H9 (cell line): ENCODE measurements around the gene QDPR. TPM values are rescaled to one million over a fixed set of nuclear protein-coding genes. Genes with fewer than 3 reads are reported as not detected.

Experiments
- DNase-seq: peaks from one replicate; pipeline ENCODE4 v3.0.0-alpha.2; 2017
- H2AFZ ChIP-seq: one replicate; pipeline ENCODE4 v1.6.1; 2013; ENCODE audit warnings: mild to moderate bottlenecking, low read length, control low read depth, moderate library complexity
- H2AK5ac ChIP-seq: 2 replicates; pipeline ENCODE4 v1.6.1; 2013; ENCODE audit warnings: low read length, control low read depth, mixed read lengths; ENCODE audit not compliant: insufficient read length
- H2BK120ac ChIP-seq: one replicate; pipeline ENCODE4 v1.6.1; 2013; ENCODE audit warnings: low read depth, mild to moderate bottlenecking, low read length, control low read depth, inconsistent platforms; ENCODE audit not compliant: poor library complexity, severe bottlenecking
- H2BK12ac ChIP-seq: 2 replicates; pipeline ENCODE4 v1.6.1; 2013; ENCODE audit warnings: low read length, control low read depth, mixed read lengths, low read depth; ENCODE audit not compliant: insufficient read length
- H2BK15ac ChIP-seq: 2 replicates; pipeline ENCODE4 v1.6.1; 2013; ENCODE audit warnings: low read depth, low read length, control low read depth
- H2BK20ac ChIP-seq: one replicate; pipeline ENCODE4 v1.6.1; 2013; ENCODE audit warnings: low read depth, mild to moderate bottlenecking, low read length, control low read depth, inconsistent platforms; ENCODE audit not compliant: poor library complexity, severe bottlenecking
- H2BK5ac ChIP-seq: 2 replicates; pipeline ENCODE4 v1.6.1; 2013; ENCODE audit warnings: low read length, control low read depth, mixed read lengths; ENCODE audit not compliant: insufficient read length
- H3K14ac ChIP-seq: 2 replicates; pipeline ENCODE4 v1.6.1; 2013; ENCODE audit warnings: low read length, control low read depth; ENCODE audit not compliant: insufficient read depth
- H3K18ac ChIP-seq: 2 replicates; pipeline ENCODE4 v1.6.1; 2013; ENCODE audit warnings: low read depth, mild to moderate bottlenecking, mixed read lengths, low read length, control low read depth; ENCODE audit not compliant: insufficient read length
- H3K23ac ChIP-seq: 2 replicates; pipeline ENCODE4 v1.6.1; 2013; ENCODE audit warnings: low read length, control low read depth, mixed read lengths, low read depth; ENCODE audit not compliant: insufficient read length
- H3K23me2 ChIP-seq: 2 replicates; pipeline ENCODE4 v1.6.1; 2013; ENCODE audit warnings: low read depth, mild to moderate bottlenecking, mixed read lengths, low read length, control low read depth; ENCODE audit not compliant: insufficient read length, poor library complexity, severe bottlenecking
- H3K27ac ChIP-seq: 2 replicates; pipeline ENCODE4 v1.5.1; 2013; ENCODE audit warnings: low read length, control low read depth, mixed read lengths, low read depth; ENCODE audit not compliant: insufficient read length
- H3K27me3 ChIP-seq: 2 replicates; pipeline ENCODE4 v1.6.1; 2013; ENCODE audit warnings: low read length, control low read depth, inconsistent platforms; ENCODE audit not compliant: insufficient read depth
- H3K4ac ChIP-seq: 2 replicates; pipeline ENCODE4 v1.6.1; 2013; ENCODE audit warnings: low read depth, mild to moderate bottlenecking, control low read depth, inconsistent platforms, low read length, moderate library complexity
- H3K4me1 ChIP-seq: 2 replicates; pipeline ENCODE4 v1.6.1; 2013; ENCODE audit warnings: low read length, control low read depth, inconsistent platforms; ENCODE audit not compliant: insufficient read depth
- H3K4me2 ChIP-seq: 2 replicates; pipeline ENCODE4 v1.6.1; 2013; ENCODE audit warnings: low read length, control low read depth, mixed read lengths; ENCODE audit not compliant: insufficient read length, insufficient read depth
- H3K56ac ChIP-seq: 2 replicates; pipeline ENCODE4 v1.6.1; 2013; ENCODE audit warnings: low read depth, mild to moderate bottlenecking, mixed read lengths, low read length, control low read depth; ENCODE audit not compliant: insufficient read length
- H3K79me1 ChIP-seq: 2 replicates; pipeline ENCODE4 v1.6.1; 2013; ENCODE audit warnings: low read depth, mild to moderate bottlenecking, moderate library complexity, low read length, control low read depth, inconsistent platforms; ENCODE audit not compliant: insufficient read depth, poor library complexity, severe bottlenecking
- H3K79me2 ChIP-seq: 2 replicates; pipeline ENCODE4 v1.6.1; 2013; ENCODE audit warnings: low read length, control low read depth, inconsistent platforms; ENCODE audit not compliant: insufficient read depth
- H3K9ac ChIP-seq: 2 replicates; pipeline ENCODE4 v1.6.1; 2013; ENCODE audit warnings: low read length, control low read depth, mixed read lengths; ENCODE audit not compliant: insufficient read length; ENCODE audit errors: extremely low read depth
- H3K9me3 ChIP-seq: one replicate; pipeline ENCODE4 v1.6.1; 2013; ENCODE audit warnings: low read depth, low read length, inconsistent platforms; ENCODE audit not compliant: control insufficient read depth
- H3T11ph ChIP-seq: one replicate; pipeline ENCODE4 v1.6.1; 2013; ENCODE audit warnings: mild to moderate bottlenecking, low read length, control low read depth, inconsistent platforms
- H4K20me1 ChIP-seq: one replicate; pipeline ENCODE4 v1.6.1; 2013; ENCODE audit not compliant: control insufficient read depth, insufficient read length, insufficient read depth
- H4K5ac ChIP-seq: 2 replicates; pipeline ENCODE4 v1.6.1; 2013; ENCODE audit warnings: low read depth, mild to moderate bottlenecking, mixed read lengths, low read length, control low read depth; ENCODE audit not compliant: insufficient read length
- H4K8ac ChIP-seq: replicated peaks from 2 replicates; pipeline ENCODE4 v1.6.1; 2013; ENCODE audit warnings: low read length, control low read depth, mixed read lengths, low read depth; ENCODE audit not compliant: insufficient read length
- H4K91ac ChIP-seq: 2 replicates; pipeline ENCODE4 v1.6.1; 2013; ENCODE audit warnings: low read depth, mild to moderate bottlenecking, moderate library complexity, mixed read lengths, low read length, control low read depth; ENCODE audit not compliant: insufficient read length
- H3K27ac Mint-ChIP-seq, 3 experiments: 2 replicates in 2 of 3; 3 replicates in 1 of 3; pipeline ENCODE4 v1.8.0; 2020 to 2021; ENCODE audit warnings: mixed read lengths in 3 of 3, mild to moderate bottlenecking in 1 of 3, moderate library complexity in 1 of 3
- H3K27me3 Mint-ChIP-seq: 2 replicates; pipeline ENCODE4 v1.8.0; 2021; ENCODE audit warnings: low read depth, mild to moderate bottlenecking, moderate library complexity, mixed read lengths
- H3K36me3 Mint-ChIP-seq, 3 experiments: 2 replicates in 2 of 3; 3 replicates in 1 of 3; pipeline ENCODE4 v1.8.0; 2020 to 2021; ENCODE audit warnings: low read depth in 3 of 3, mixed read lengths in 3 of 3; ENCODE audit not compliant: insufficient read depth in 1 of 3
- H3K4me1 Mint-ChIP-seq, 2 experiments: 2 replicates each; pipeline ENCODE4 v1.8.0; 2020; ENCODE audit warnings: mixed read lengths in 2 of 2
- H3K4me3 Mint-ChIP-seq, 2 experiments: 2 replicates in 1 of 2; 3 replicates in 1 of 2; pipeline ENCODE4 v1.8.0; 2020 to 2021; ENCODE audit warnings: mild to moderate bottlenecking in 2 of 2, mixed read lengths in 2 of 2, moderate library complexity in 1 of 2
- H3K9me3 Mint-ChIP-seq, 2 experiments: 2 replicates in 1 of 2; 3 replicates in 1 of 2; pipeline ENCODE4 v1.8.0; 2020; ENCODE audit warnings: mild to moderate bottlenecking in 2 of 2, mixed read lengths in 2 of 2, moderate library complexity in 1 of 2
- WGBS: extraction: QIAGEN DNeasy Blood & Tissue Kit; methylation state at CpG from one replicate; pipeline ENCODE4 v1.1.7; 2013; ENCODE audit warnings: missing lambda C conversion rate, low lambda C conversion rate, mixed read lengths; ENCODE audit not compliant: insufficient read length; ENCODE audit errors: extremely low coverage; 5-methylcytosine and 5-hydroxymethylcytosine counted together
- long read RNA-seq: library from polyadenylated mRNA; unstranded; transcript quantifications from one replicate; pipeline ENCODE4 v2.0.0, GENCODE V29; 2020
- total RNA-seq: library from RNA; stranded (reverse); gene quantifications from 2 replicates; pipeline ENCODE4 v1.2.1, GENCODE V29; 2021
- TF ChIP-seq, protein P1 (sequence below): fragments of 200-600 bp; sonication (generic); conservative IDR thresholded peaks from 3 replicates; pipeline ENCODE4 v1.8.0; 2021; ENCODE audit warnings: antibody characterized with exemption, mild to moderate bottlenecking

QDPR gene
- total RNA-seq: 23.5 and 24.4 TPM in 2 replicates
- long read RNA-seq, transcript QDPR-202 (6 exons, 1,278 nt): minor isoform, 6 of 183 reads
- long read RNA-seq, transcript QDPR-201 (7 exons, 1,648 nt): major isoform, 154 of 183 reads
- long read RNA-seq, partial matches to known transcripts: 4 of 183 reads
- long read RNA-seq, other reads (novel, unspliced or antisense): 11 of 183 reads

DNA sequence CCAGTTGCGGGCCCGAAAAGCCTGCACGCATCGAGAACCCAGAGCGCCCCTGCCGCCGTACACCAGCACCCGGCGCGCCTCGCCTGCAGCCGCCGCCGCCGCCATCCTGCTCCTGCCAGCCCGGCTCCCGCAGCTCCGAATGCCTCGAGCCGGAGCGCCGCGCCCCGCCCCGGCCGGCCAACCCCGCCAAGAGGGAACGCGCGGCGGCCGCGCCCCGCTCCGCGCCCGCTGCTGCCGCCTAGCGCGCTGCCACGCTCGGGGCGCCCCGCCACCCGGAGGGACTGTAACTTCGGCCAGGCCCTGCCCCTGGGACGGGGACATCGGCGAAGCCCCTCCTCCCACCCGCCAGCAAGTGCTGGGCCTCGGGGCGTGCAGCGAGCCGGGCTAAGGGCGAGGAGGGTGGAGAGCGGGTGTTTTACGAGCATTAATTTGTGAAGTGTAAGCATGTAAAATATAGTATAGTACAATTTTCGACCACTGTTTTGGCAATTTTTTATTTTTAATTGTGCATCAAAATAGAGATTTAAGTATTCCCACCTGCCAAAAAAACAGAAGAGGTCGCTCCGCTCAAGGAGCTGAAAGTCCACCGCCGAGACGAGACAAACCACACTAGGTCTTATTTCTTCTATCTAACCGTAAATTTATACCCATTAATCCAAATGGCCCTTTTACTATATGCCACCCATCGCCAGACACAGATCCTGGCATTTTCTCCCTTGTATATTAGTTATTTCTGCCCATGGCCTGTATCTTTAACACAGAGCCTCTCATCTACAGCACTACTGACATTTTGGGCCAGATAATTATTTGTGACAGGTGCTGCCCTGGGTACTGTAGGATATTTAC, at the start of gene QDPR:
Gene QDPR (minus strand): TSS at position 141 of the 846 bp plus-strand sequence. CDS start 36 bp downstream, at position 105.
- no peak within 1 kb of the TSS for H2AK5ac ChIP-seq
- peak within 1 kb of the TSS; percentile 62 for H3K9ac ChIP-seq
- H3K4me1 ChIP-seq: 0 out of 2 replicates have a peak, but pooled peaks cover 2% of the 10 kb centered on the region
- H3K9me3 ChIP-seq: no peaks in the 10 kb centered on the region
- no CpG with 5 or more reads among the region's 65 CpGs for WGBS
- H4K8ac ChIP-seq: no peak within 1 kb of the TSS
- H2AFZ ChIP-seq: no peak within 1 kb of the TSS
- H3T11ph ChIP-seq: no peak within 1 kb of the TSS
- H3K27ac ChIP-seq: no peak within 1 kb of the TSS
- no peak within 1 kb of the TSS for H4K5ac ChIP-seq
- peak; percentile 83 for DNase-seq
- peak within 1 kb of the TSS; percentile 88 to 90 for H3K4me3 Mint-ChIP-seq
- H2BK5ac ChIP-seq: no peak within 1 kb of the TSS
- no peaks in the 10 kb centered on the region; a peak in 1 of 5 replicates for H3K9me3 Mint-ChIP-seq
- no peak within 1 kb of the TSS for H3K27ac Mint-ChIP-seq
- H3K27me3 ChIP-seq: no peaks in the 10 kb centered on the region
- no peak within 1 kb of the TSS for H2BK12ac ChIP-seq
- H3K4me2 ChIP-seq: peak within 1 kb of the TSS; percentile 69
- no peaks in the 10 kb centered on the region for H3K79me1 ChIP-seq
- H3K4ac ChIP-seq: no peak within 1 kb of the TSS
- H3K27me3 Mint-ChIP-seq: peaks cover 57% of the 10 kb centered on the region
- H2BK120ac ChIP-seq: no peak within 1 kb of the TSS
- no peak within 1 kb of the TSS for H4K91ac ChIP-seq
- TF ChIP-seq, protein P1, sequence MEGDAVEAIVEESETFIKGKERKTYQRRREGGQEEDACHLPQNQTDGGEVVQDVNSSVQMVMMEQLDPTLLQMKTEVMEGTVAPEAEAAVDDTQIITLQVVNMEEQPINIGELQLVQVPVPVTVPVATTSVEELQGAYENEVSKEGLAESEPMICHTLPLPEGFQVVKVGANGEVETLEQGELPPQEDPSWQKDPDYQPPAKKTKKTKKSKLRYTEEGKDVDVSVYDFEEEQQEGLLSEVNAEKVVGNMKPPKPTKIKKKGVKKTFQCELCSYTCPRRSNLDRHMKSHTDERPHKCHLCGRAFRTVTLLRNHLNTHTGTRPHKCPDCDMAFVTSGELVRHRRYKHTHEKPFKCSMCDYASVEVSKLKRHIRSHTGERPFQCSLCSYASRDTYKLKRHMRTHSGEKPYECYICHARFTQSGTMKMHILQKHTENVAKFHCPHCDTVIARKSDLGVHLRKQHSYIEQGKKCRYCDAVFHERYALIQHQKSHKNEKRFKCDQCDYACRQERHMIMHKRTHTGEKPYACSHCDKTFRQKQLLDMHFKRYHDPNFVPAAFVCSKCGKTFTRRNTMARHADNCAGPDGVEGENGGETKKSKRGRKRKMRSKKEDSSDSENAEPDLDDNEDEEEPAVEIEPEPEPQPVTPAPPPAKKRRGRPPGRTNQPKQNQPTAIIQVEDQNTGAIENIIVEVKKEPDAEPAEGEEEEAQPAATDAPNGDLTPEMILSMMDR: peak; percentile 53
- peaks cover 12% of the 10 kb centered on the region for H3K23me2 ChIP-seq
- H3K18ac ChIP-seq: no peak within 1 kb of the TSS
- H3K23ac ChIP-seq: no peak within 1 kb of the TSS
- no peak within 1 kb of the TSS for H3K14ac ChIP-seq
- H2BK20ac ChIP-seq: no peak within 1 kb of the TSS
- no peaks in the 10 kb centered on the region for H4K20me1 ChIP-seq
- H3K4me1 Mint-ChIP-seq: peaks cover 40% of the 10 kb centered on the region in 2 experiments
- H2BK15ac ChIP-seq: no peak within 1 kb of the TSS
- H3K56ac ChIP-seq: no peak within 1 kb of the TSS
- no peaks in the 10 kb centered on the region for H3K79me2 ChIP-seq
- peaks cover 0 to 17% (median 5%) of the 10 kb centered on the region in 3 experiments; a peak in 5 of 7 replicates for H3K36me3 Mint-ChIP-seq
